H4 (cell line): Measurements from ENCODE around the gene TP53TG5. TPM values are rescaled to one million over a fixed set of nuclear protein-coding genes. Genes with fewer than 3 reads are reported as not detected.

Source experiments
- DNase-seq: peaks from one replicate; pipeline ENCODE4 v3.0.0-alpha.2; 2015; ENCODE audit warnings: low spot score
- total RNA-seq: library from RNA; depleted of rRNA; stranded (reverse); fragments of >200 nt; shearing (Covaris generic); gene quantifications from 2 replicates; pipeline ENCODE4 v1.2.3, GENCODE V29; 2014

The TP53TG5 gene
- total RNA-seq, 1 experiment from 2014 or later: not detected

DNA sequence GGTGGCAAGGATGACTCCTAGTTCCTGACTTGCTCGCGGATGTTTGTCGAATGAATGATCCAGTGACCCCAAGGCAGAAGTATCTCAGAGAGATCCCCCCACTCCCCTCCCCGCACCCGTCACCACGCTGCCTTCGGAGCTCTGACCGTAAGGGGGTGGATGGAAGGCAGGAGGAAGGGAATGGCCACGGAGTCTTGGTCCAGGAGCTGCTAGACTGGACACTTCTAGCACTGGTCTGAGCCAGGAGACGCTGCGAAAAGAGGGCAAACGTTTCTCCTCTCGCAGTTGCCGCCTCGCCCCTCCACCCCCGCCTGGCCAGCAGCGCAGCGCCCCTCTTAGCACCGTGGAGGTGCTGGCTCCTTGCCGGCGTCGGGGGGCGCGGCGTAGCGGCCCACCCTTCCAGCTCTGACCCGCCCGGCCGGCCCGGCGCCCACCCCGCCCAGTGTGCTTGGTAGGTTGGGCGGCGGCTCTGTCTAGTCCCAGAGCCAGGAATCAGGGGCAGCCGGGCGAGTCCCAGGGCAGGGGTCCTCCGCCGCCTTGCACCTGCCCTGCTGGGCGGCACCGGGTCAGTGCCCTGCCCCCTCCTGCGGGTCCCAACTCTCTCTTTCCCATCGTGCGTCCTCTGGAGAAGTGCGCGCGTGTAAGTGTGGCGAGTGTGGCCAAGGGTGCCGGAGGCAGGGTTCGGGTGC is 27.6 kb upstream of the TP53TG5 start:
- DNase-seq: no peak

DNA sequence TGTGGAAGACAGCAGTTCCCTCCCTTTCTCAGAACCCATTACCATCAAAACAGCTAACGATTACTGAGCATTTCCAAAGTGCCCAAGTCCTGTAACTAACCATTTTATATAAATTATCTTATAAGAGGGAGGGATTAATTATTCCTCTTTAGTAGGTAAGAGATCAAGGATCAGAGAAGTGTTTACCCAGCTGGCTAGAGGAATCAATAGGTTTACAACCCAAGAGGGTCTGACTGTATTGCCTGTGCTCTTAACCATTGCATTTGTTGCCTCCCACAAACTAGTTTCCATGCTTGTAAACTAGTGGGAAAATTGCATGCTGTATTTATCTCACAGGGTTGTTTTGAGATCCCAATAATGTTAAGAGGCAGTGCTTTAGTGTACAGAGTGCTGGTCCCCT is 26.3 kb upstream of the TP53TG5 start:
- DNase-seq: no peak

DNA sequence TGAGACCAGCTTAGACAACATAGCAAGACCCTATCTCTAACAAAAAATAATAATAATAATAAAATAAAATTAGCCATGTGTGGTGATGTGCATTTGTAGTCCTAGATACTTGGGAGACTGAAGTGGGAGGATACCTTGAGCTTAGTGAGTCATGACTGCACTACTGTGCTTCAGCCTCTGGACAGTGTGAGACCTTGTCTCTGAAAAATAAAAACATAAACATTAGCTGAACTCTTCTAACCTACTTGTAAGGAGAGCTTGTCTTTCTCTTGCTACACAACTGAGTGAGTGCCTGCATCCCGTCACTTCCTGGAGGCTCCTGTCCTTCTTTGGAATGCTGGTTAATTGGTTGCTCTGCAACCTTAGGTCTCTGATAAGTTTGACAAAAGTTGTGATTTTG is 24.8 kb upstream of the TP53TG5 start:
- no peak for DNase-seq

DNA sequence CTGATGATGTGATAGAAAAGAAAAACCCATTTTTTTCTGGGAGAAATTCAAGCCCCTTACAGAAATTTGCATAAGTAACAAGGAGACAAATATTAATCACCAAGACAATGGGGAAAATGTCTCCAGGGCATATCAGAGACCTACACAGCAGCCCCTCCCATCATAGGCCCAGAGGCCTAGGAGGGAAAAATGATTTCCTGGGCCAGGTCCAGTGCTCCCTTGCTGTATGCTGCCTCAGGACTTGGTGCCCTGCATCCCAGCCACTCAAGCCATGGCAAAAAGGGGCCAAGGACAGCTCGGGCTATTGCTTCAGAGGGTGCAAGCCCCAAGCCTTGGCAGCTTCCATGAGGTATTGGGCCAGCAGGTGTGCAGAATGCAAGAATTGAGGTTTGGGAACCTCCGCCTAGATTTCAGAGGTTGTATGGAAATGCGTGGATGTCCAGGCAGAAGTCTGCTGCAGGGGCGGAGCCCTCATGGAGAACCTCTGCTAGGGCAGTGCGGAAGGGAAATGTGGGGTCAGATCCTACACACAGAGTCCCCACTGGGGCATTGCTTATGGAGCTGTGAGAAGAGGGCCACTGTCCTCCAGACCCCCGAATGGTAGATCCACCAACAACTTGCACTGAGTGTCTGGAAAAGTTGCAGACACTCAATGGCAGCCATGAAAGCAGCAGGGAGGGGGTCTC is 22.4 kb upstream of the TP53TG5 start:
- DNase-seq: no peak

DNA sequence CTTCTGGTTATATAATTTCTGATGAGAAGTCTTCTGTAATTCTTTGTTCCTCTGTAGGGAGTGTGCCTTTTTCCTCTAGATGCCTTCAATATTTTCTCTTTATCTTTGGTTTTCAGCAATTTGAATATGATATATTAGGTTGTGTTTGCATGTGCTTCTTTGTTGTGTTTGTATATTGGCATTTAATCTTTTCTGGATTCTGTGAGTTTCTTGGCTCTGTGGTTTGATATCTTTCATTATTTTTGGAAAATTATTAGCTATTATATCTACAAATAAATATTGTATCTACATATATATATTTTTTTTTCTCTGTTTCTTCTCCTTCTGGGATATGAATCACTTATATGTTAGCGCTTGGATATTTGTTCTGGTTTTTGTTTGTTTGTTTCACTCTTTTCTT is 20.9 kb upstream of the TP53TG5 start:
- no peak for DNase-seq

DNA sequence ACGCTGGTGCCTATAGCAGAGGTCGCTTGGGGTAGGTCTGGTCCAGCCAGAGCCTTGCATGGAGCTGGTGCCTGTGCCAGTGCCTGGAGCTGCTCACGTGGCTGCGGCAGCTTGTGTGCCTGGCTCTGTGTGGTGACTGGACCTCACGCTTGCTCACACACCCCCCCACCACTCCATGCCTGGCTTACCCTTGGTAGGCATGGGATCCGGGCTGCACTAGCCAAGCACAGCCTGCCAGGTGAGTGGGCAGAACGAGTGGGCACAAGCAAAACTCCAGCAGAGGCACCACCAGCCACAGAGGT is 16.9 kb upstream of the TP53TG5 start:
- no peak for DNase-seq

DNA sequence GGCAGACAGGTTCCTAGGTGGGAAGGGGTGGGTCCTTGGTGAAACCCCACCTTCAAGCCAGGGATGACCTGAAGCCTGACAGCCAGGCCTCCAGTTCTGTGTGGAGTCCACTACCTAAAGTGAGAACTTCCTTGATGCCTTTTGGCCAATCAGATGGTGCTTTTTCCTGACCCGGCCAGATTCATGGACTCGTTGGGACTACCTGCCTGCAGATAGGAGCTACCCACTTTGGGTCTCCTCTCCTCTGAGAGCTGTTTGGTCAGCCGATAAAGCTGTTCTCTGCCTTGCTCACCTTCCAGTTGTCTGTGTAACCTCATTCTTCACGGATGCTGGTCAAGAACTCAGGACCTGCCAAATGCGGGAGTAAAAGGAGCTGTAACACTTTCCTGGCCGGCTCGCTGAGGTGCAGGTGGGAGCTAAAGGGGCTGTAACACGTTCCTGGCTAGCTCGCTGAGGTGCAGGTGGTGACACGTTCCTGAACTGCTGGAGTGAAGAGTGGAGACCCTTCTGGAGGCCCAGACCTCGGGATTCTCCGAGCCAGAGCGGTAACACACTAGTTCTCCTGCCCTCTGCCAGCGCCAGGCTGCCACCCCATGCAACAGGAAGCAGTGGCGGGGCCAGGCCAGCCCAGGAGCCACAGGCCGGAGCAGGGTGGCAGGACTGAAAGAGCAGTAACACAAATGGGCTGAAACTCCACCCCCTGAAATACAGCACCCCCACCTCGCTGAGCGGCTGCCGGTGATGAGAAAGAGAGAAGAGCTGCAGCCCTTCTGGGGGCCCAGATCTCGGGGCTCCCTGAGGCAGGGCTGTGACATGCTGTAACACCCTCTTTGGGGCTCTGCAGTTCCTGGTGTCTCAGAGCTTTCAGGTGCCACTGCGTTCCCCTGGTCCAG is 16.3 kb upstream of the TP53TG5 start:
- DNase-seq: no peak

DNA sequence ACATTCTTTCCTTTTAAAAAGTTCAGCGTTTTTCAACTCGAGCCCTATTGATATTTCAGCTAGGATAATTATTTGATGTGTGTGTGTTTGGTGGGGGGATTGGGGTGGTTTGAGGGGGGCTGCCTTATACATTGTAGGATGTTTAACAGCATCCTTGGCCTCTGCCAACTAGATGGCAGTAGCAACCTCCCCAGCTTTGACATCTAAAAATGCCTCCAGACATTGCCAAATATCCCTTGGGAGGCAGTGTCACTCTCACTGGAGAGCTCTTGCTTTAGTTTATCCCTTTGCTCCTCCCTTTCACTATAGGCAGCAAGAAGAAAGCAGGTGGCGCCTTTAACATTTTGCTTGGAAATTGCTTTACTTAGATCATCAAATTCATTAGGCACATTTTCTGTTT is 14.6 kb upstream of the TP53TG5 start:
- no peak for DNase-seq

DNA sequence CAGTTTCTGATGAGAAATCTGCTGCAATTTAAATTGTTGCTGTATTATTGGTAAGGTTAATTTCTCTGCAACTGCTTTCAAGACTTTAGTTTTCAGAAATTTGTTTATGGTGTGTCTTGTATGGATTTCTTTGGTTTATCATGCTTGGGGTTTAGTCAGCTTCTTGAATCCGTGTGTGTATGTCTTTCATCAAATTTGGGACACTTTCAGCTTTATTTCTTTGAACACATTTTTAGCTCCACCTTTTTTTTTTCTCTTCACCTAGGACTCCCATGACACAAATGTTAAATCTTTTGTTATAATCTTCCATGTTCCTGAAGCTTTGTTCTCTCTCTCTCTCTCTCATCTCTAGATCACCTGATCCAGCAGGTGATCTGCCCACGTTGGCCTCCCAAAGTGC is 13.4 kb upstream of the TP53TG5 start:
- no peak for DNase-seq

DNA sequence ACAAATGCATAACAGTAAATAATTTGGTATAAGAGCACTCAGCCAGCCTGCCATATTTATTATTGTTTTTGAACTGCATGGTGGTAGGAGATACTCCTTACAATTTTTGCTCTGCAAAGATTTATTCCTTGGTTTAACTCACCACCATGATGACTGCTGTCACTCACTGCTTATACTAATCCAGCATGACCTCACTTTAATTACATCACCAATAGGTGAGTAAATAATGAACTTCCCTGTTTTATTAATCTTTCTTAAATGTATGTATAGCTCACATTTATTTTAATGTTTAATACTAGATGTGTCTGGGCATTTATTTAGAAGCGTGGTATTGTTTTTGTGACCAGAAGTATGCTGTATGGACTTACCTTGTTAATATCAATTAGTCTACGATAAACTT is 12.8 kb upstream of the TP53TG5 start:
- DNase-seq: no peak

DNA sequence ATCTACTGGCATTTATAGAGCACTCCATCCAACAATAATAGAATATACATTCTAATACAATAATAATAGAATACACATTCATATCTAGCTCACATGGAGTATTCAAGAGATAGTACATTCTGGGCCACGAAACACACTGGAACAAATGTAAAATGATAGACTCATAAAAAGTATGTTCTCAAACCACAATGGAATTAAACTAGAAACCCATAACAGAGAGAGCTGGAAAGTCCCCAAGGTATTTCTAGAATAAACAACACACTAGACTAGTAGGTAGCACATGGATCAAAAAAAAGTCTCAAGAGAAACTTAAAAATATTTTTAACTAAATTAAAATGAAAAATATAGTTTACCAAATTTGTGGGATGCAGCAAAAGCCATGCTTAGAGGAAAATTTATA is 9.1 kb upstream of the TP53TG5 start:
- no peak for DNase-seq

DNA sequence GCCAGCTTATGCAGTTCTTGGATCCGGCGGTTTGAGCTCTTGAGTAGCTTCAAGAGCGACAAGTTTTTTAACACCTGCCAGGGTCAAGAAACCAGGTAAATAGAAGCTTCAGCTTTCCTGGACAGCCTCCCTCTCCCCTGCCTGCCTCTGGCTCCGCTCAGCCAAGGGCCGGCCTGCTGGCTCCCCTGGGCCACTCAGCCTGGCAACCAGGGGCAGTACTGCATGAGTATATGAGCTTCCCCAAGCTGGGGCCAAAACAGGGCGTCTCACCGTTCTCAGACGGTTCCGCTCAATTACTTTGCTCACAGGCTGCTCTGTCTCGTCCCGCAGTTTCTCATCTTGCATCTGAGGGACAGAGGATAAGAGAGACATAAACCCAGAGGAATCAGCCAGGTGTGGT is 856 bp downstream of the TP53TG5 start:
- DNase-seq: no peak

DNA sequence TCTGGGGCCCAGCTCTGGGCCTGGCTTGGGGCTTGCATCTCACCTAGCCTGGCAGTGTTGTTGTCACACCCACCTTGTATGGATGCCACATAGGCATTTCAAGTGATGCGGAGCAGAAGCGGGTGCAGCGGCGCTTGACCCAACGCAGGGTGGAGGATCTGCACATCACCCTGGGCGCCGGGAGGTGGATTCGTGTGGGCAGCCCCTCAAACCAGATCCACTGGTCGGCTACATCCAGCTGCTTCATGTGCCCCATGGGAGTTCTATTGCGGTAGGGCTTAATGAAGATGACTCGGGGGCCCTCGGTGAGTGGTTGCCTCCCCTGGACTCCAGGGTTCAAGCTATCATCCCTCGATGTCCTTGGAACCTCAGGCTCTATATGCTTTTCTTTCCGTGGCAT is 3.2 kb downstream of the TP53TG5 start:
- no peak for DNase-seq

DNA sequence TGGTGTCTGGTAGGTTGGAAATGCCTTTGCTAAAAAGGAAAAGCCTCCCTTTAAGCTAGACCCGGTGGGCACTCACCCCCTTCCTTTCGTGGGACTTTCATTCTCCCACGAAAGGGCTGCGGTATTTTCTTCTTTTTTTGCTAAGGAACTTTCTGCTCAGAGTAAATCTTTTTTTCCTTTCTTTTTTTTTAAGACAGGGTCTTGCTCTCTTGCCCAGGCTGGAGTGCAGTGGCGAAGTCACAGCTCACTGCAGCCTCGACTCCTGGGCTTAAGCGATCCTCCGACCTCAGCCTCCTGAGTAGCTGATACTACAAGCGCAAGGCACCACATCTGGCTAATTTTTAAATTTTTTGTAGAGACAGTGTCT is 4.0 kb downstream of the TP53TG5 start:
- no peak for DNase-seq

DNA sequence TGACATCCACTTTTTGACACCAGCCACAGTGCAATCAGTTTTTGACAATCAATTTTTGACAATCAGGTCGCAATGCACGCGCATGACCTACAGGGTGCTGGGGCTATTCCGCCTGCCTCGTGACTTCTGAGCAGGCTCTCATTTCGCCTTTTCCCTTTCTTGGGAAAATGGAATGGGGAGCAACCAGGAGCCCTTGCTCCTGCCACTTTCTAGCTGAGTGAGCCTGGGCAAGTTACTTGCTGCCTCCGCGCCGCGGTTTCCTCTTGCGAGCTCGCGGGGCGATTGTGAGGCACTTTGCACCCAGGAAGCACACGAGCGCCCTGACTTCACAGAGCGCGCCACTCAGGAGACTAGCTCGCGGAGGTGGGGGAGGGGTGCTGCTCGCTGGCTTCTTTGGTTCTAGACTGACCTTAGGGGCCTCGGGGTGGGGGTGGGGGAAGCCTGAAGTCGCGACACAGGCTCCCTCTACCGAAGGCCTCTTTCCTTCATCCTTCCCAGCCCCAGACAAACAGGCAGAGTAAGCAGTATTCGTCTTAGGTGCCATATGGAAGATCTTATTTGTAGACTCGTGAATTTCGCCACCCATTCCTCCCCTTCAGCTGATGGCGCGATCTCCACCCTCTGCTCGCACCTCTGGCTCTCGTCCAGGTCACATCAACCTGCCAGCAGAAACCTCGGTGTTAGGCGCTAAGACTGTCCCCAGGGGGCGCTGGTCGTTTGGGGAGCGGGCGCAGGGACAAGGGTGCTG is 4.6 kb downstream of the TP53TG5 start:
- DNase-seq: peak; percentile 33

DNA sequence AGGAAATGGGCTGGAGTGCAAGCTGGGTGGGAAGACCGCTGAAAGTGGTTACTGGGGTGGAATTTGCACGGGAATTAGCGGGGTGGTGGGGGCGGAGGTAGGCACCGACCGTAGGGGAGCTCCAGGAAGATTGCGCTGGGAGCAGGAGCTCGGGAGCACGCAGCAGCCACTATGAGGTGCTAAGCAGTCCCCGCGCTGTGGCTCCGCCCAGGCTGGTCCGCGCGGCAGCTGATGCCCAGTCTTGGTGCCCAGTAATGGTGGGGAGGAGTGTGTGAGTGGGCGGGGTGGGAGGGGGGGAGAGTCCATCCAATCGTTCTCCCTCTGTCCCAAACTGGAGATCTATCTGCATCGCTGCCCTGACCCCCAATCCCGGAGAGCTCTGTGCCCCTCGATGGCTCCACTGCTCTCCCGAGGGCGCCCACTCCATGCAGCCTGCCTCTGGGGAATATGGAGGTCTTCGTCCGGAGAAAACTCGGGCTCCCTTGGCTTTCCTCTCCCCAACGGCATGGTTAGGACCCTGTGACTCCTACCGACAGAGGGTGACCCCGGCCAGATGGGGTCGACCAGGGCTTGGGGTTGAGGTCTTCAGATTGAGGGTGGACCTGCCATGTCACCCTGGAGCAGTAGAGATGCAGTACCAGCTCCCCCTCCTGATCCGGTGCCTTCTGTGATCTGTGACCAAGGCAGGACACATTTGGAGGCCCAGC is 5.3 kb downstream of the TP53TG5 start:
- no peak for DNase-seq

DNA sequence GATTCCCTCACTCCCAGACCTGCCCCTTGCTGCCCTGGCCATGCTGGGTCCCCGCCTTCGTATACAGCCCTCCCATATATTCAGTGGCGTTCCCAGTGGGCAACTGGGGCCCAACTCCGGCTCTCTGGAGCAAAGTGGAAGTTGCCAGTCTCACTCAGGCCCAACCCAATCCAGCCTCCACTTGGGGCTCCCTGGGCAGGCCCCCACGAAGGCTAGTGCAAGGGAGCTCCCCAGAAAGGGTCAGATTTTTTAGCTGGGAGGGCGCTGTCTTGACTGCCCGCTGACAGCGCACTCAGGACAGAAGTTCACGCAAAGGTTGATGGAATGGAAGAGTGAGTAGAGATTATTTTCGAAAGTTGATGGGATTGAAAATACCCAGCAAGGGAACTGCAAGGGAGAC is 5.9 kb downstream of the TP53TG5 start:
- DNase-seq: no peak

DNA sequence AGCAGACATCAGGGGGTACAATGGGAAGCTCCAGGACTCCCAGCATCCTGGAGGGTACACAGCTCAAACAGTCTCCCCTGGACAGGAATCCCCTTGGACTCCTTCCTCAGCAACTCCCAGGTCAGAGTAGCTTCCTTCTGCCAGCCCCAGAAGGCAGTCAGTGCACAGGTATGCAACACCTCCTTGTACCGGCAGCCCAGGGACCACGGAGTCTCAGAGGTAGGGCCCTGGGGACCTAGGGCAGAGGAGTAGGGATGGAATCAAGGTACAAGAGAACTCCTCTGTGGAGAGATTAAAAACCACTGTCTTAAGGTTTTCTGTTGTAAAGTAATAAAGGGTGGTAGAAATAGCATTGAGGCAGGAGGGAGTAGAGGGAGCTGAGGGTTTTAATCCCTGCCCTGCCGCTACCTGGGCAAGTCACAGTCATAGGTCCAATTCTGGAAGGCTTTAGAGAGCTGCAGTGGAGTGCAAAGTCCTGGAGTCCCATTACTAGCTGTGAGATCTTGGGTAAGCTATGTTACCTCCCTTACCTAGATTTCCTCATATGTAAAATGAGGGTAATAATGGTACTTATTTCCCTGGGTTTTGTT is 7.5 kb downstream of the TP53TG5 start:
- no peak for DNase-seq

DNA sequence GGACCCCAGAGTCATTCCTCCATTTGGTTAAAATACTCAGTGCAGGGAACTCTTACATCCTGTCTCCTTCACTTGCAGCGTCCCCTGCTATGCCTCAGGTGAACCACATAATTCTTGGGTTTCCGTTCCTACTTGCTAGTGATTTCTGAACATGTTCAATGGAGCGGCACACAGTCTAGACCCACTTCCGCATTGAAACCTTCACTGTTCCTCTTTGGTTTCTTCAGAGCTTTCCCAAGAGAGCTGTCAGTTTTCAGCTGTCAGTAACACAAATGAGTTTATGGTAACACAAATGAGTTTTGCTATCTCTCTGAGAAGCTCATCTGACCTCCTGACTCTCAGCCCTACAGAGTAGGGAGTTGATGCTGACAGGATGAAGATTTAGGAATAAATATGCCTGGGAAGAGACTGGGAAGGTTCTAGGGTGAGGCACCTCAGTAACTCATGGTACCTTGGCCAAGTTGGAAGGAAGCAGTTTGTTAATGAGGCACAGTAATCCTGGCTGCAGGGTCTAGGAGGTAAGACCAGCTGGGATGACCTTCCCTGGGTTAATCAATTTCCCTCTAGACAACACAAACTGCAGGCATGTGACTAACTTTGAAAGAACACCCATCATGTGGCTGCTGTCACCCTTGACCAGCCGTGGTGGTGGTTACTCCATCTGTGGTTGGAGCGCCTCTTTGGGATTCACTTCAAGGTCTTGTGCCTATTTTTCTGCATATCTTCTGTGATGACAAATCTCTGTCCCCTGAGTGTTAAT is 9.7 kb downstream of the TP53TG5 start:
- no peak for DNase-seq

DNA sequence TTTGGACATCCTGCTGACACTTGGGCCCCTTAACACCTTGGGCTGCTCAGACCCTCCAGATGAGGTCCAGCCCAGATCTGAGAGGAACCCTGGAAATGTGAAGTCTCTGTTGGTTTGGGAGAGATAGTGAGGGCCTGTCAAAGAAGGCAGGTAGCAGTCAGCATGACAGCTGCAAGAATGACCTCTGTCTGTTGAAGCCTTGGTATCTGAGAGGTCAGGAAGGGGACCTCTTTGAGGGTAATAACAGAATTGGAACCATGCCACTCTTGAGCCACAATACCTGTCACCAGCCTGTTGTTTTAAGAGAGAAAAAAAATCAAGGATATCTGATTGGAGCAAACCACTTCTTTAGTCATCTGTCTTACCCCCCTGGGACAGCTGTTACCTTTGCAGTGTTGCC is 11.0 kb downstream of the TP53TG5 start:
- DNase-seq: no peak

DNA sequence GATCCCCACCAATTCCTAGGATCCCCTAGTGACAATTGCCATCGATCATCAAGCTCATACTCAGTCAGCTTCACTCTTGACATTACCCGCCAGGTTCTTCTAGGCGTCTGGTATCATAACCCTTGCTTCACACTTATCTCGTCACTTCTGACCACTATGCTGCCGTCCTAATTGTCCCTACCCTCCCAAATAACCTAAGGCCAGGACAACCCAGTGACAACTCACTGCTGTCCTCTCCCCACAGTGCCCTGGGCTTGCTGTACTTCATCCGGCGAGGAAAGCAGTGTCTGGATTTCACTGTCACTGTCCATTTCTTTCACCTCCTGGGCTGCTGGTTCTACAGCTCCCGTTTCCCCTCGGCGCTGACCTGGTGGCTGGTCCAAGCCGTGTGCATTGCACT is 11.5 kb downstream of the TP53TG5 start:
- no peak for DNase-seq
